ENCODE data around the gene ZBTB20. TPM values are rescaled to one million over a fixed set of nuclear protein-coding genes. Genes with fewer than 3 reads are reported as not detected.

Gene ZBTB20
- total RNA-seq, 4 donors from 2014 or later: 46.1 to 102 (median 81.9) TPM

DNA sequence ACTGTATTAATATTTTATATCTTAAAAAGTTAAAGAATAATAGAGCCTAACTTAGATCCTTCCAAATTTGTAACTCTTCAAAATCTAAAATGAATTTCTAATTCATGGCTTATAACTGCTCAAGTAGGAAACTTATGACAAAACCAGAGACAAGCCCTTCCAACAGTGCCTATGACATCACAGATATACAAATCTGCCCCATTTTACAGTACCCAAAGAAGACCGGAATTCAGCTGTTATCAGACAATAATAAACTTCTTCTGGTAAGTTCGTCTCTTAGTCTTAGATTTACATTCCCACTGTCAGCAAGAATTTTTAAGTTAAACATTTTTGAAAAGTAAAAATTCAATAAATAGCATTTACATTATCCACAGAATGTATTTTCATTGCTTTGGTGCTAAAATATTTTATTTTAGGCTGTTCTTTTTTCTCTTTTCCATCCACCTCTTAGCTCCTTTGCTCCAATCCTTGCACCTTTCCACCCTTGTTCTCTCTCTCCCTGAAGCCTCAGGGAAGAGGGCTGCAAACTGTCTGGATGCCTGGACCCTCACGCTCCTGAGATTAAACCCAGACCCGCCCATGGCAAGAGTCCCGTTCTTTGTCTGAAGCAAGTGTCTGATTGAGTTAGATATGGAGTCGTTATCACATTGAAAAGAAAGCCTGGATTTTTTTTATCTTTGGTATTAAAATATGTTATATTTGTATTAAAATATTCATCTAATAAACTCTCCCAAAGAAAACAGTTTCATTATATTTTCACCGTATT lies 312.7 kb downstream of the ZBTB20 start:
- ATAC-seq (ENCODE audit: low FRiP score) (no peak), DNase-seq (ENCODE audit: low spot score) (no peak)
- TF ChIP-seq, protein P1, sequence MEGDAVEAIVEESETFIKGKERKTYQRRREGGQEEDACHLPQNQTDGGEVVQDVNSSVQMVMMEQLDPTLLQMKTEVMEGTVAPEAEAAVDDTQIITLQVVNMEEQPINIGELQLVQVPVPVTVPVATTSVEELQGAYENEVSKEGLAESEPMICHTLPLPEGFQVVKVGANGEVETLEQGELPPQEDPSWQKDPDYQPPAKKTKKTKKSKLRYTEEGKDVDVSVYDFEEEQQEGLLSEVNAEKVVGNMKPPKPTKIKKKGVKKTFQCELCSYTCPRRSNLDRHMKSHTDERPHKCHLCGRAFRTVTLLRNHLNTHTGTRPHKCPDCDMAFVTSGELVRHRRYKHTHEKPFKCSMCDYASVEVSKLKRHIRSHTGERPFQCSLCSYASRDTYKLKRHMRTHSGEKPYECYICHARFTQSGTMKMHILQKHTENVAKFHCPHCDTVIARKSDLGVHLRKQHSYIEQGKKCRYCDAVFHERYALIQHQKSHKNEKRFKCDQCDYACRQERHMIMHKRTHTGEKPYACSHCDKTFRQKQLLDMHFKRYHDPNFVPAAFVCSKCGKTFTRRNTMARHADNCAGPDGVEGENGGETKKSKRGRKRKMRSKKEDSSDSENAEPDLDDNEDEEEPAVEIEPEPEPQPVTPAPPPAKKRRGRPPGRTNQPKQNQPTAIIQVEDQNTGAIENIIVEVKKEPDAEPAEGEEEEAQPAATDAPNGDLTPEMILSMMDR (IDR thresholded peaks at IDR 0.05): no peak

DNA sequence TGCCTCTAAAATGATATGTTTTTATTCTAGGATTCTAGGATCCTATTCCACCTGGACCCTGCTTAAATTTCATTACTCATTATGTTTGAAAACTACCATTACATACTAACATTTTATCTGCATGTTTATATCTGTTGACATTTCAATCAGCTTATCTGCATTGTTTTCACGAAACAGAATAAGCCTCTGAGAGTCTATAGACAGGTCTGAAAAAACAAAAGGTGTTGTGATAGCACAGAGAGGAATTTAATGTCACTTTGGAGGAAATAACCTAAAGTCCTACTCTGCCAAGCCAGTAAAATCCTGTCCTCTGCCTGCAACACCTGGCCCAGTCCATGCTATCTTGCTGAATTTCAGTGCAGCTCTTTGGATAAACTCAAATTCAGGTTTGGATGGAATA lies 315.2 kb downstream of the ZBTB20 start:
- TF ChIP-seq, protein P1 (IDR thresholded peaks at IDR 0.05): no peak
- DNase-seq (ENCODE audit: low spot score): no peak
- no peak for ATAC-seq (ENCODE audit: low FRiP score)

DNA sequence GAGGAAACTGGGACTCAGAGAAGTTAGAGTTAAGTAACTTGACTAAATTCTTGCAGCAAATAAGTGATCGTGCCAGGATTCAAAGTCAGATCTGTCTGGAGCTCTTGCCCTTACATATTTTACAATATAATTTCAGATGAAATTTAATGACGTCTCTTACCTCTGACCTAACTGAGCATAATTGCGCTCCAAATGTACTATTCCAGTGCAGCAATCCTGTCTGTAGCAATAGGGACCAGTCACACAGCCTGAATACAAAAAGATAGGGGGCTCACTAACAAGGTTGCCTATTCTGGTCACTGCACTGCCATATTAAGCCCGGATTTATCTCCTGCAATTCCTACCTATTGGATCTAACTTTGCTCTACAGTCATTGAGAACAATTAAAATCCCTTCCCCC lies 316.4 kb downstream of the ZBTB20 start:
- TF ChIP-seq, protein P1 (IDR thresholded peaks at IDR 0.05): no peak
- DNase-seq (ENCODE audit: low spot score): no peak
- ATAC-seq (ENCODE audit: low FRiP score): no peak

- TF ChIP-seq, protein P1 (IDR thresholded peaks at IDR 0.05): no peak
- DNase-seq (ENCODE audit: low spot score): no peak
- ATAC-seq (ENCODE audit: low FRiP score): no peak
Observed at GRCh38 chr3:114829783-114830182, 317.3 kb downstream of the ZBTB20 start.

DNA sequence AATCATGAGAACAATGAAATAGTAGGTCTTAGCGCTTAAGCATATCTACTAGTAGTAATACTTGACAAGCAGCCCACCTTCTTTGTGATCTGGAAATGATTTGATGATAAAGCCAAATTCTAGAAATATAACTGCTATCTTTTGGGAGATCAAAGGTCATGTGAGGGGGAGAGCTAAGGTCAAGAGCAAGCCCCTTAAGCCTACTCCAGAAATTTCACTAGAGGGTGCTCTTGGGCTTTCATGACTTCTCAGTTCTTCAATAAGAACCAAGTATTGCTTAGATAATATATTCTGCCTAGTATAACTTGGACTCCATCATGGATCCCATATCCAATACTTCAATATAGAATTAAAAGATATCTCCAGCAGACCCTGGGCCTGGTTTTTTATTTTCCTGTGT lies 319.6 kb downstream of the ZBTB20 start:
- DNase-seq (ENCODE audit: low spot score) (no peak), ATAC-seq (ENCODE audit: low FRiP score) (no peak)
- TF ChIP-seq, protein P1 (IDR thresholded peaks at IDR 0.05): no peak

DNA sequence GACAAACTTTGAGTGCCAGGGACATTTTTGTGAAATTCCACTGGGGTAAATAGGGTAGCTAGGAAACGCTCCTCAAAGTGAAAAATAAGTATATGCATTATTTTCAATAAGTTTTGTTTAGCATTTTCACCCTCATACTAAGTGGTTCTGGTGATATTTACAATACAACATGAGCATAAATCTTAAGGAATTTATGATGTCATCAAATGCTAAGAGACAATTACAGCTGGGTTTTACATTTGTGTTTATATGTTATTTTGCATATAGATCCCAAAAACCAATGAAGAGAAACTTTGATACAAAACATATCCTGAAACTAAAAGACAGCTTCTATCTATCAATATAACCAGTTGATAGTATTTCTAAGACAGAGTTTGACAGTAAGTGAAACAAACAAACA lies 323.1 kb downstream of the ZBTB20 start:
- TF ChIP-seq, protein P1 (IDR thresholded peaks at IDR 0.05): no peak
- DNase-seq (ENCODE audit: low spot score) (no peak), ATAC-seq (ENCODE audit: low FRiP score) (no peak)

- TF ChIP-seq, protein P1 (IDR thresholded peaks at IDR 0.05): no peak
- ATAC-seq (ENCODE audit: low FRiP score): no peak
- no peak for DNase-seq (ENCODE audit: low spot score)
Observed at GRCh38 chr3:114823061-114823460, 324.0 kb downstream of the ZBTB20 start.

Data from omental fat pad (tissue), 4 donors.